HG03196 (cell line): ENCODE measurements around the gene HAPLN3.

Experiments used
- ATAC-seq: cut with Tn5 transposase; IDR thresholded peaks from one replicate; pipeline ENCODE4 v1.9.1; 2021; ENCODE audit not compliant: unreplicated experiment

Gene HAPLN3

GRCh38 chr15:88865498-88866099, 29.7 kb downstream of the HAPLN3 start:
- no peak for ATAC-seq

GRCh38 chr15:88864861-88865497, 30.4 kb downstream of the HAPLN3 start:
- ATAC-seq, result no peak

- no peak for ATAC-seq
Observed at GRCh38 chr15:88863412-88863811, 31.9 kb downstream of the HAPLN3 start.

GRCh38 chr15:88860212-88860611, 35.1 kb downstream of the HAPLN3 start:
- ATAC-seq, result no peak

GRCh38 chr15:88859550-88859949, 35.8 kb downstream of the HAPLN3 start:
- ATAC-seq, result no peak

GRCh38 chr15:88858934-88859333, 36.4 kb downstream of the HAPLN3 start:
- no peak for ATAC-seq

GRCh38 chr15:88852476-88852875, 42.9 kb downstream of the HAPLN3 start:
- ATAC-seq, result no peak

GRCh38 chr15:88849376-88850072, 45.8 kb downstream of the HAPLN3 start:
- no peak for ATAC-seq

GRCh38 chr15:88848203-88848602, 47.1 kb downstream of the HAPLN3 start:
- ATAC-seq, result no peak

GRCh38 chr15:88847144-88847543, 48.2 kb downstream of the HAPLN3 start:
- no peak for ATAC-seq

GRCh38 chr15:88845616-88846015, 49.7 kb downstream of the HAPLN3 start:
- ATAC-seq, result no peak

- no peak for ATAC-seq
Observed at GRCh38 chr15:88844749-88845386, 50.5 kb downstream of the HAPLN3 start.

GRCh38 chr15:88843334-88843733, 52.0 kb downstream of the HAPLN3 start:
- no peak for ATAC-seq

GRCh38 chr15:88842156-88842555, 53.2 kb downstream of the HAPLN3 start:
- no peak for ATAC-seq

- no peak for ATAC-seq
Observed at GRCh38 chr15:88841236-88841635, 54.1 kb downstream of the HAPLN3 start.

GRCh38 chr15:88839961-88840360, 55.4 kb downstream of the HAPLN3 start:
- no peak for ATAC-seq

GRCh38 chr15:88839146-88839545, 56.2 kb downstream of the HAPLN3 start:
- ATAC-seq, result no peak

- no peak for ATAC-seq
Observed at GRCh38 chr15:88838667-88839066, 56.7 kb downstream of the HAPLN3 start.

- no peak for ATAC-seq
Observed at GRCh38 chr15:88835646-88836045, 59.7 kb downstream of the HAPLN3 start.

- ATAC-seq, result no peak
Observed at GRCh38 chr15:88835119-88835518, 60.2 kb downstream of the HAPLN3 start.

GRCh38 chr15:88834211-88834812, 61.0 kb downstream of the HAPLN3 start:
- ATAC-seq, result no peak

- ATAC-seq, result no peak
Observed at GRCh38 chr15:88833731-88834100, 61.6 kb downstream of the HAPLN3 start.
